NB4 (cell line): ENCODE data around the gene PHLDA2.

ENCODE experiments used
- DNase-seq: peaks from one replicate; pipeline ENCODE4 v3.0.0; 2010; ENCODE audit warnings: low read depth
- H3K4me3 ChIP-seq: one replicate; pipeline ENCODE4 v1.5.1; 2011; ENCODE audit warnings: mild to moderate bottlenecking, low read depth, low read length, moderate library complexity
- CTCF ChIP-seq: IDR thresholded peaks from one replicate; pipeline ENCODE4 v1.5.1; 2012; ENCODE audit warnings: low read depth, low read length
- MAX ChIP-seq: IDR thresholded peaks from 2 replicates; pipeline ENCODE4 v1.6.1; 2011; ENCODE audit warnings: low read depth, low read length
- MYC ChIP-seq: IDR thresholded peaks from 2 replicates; pipeline ENCODE4 v1.6.1; 2011; ENCODE audit warnings: low read depth, low read length
- POLR2A ChIP-seq: IDR thresholded peaks from 2 replicates; pipeline ENCODE4 v1.6.1; 2011; ENCODE audit warnings: mild to moderate bottlenecking; ENCODE audit not compliant: insufficient read length; ENCODE audit errors: extremely low read depth

The PHLDA2 gene

GRCh38 chr11:2931420-2931746 lies 2.2 kb upstream of the PHLDA2 start:
- TF ChIP-seq MYC (no peak), POLR2A (no peak), CTCF (no peak), MAX (no peak)
- DNase-seq = no peak
- H3K4me3 ChIP-seq = no peak overlapping the region

- TF ChIP-seq POLR2A = no peak
- TF ChIP-seq CTCF = peak; percentile 36
- no peak; the same call in 1 of the 2 replicates for TF ChIP-seq MYC
- TF ChIP-seq MAX = no peak
- peak; percentile 60 for DNase-seq
- H3K4me3 ChIP-seq = no peak overlapping the region
Measured at GRCh38 chr11:2930704-2931419, 1.6 kb upstream of the PHLDA2 start.

GRCh38 chr11:2929950-2930703 lies 907 bp upstream of the PHLDA2 start:
- H3K4me3 ChIP-seq = peak overlapping the region; percentile 23
- TF ChIP-seq CTCF (peak; percentile 59), POLR2A (no peak), MAX (peak; percentile 82), MYC (peak; percentile 64)
- DNase-seq = peak; percentile 72

- TF ChIP-seq MYC = no peak
- TF ChIP-seq CTCF = no peak
- TF ChIP-seq POLR2A = no peak
- TF ChIP-seq MAX = no peak
- peak overlapping the region; percentile 23 for H3K4me3 ChIP-seq
- peak; percentile 50 for DNase-seq
Measured at GRCh38 chr11:2929531-2929949, 320 bp upstream of the PHLDA2 start.

- TF ChIP-seq MAX = no peak
- TF ChIP-seq POLR2A = no peak
- no peak for TF ChIP-seq CTCF
- TF ChIP-seq MYC = no peak
- no peak overlapping the region for H3K4me3 ChIP-seq
- peak; percentile 68 for DNase-seq
Measured at GRCh38 chr11:2927851-2928604, 1.2 kb downstream of the PHLDA2 start.
